Measurements from ENCODE around the gene FARP2.

DNA sequence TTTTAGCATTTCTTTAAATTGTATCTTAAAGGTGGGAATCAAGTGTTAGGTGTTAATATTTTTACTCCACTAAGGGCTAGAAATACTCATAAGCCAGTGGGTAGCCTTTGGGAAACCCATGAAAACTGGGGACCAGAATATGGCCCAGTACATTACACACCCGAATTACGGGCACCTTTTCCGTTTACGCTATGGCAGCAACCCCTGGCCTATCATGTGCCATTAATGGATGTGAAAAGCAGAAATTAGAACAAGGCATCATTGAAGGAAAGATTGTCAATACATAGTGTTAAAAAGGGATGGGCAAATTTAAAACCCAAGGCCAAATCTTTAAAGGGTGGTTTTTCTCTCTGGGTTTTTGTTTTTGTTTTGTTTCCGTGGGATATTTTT, 781 bp downstream of the FARP2 start:
- TF ChIP-seq, protein P1, sequence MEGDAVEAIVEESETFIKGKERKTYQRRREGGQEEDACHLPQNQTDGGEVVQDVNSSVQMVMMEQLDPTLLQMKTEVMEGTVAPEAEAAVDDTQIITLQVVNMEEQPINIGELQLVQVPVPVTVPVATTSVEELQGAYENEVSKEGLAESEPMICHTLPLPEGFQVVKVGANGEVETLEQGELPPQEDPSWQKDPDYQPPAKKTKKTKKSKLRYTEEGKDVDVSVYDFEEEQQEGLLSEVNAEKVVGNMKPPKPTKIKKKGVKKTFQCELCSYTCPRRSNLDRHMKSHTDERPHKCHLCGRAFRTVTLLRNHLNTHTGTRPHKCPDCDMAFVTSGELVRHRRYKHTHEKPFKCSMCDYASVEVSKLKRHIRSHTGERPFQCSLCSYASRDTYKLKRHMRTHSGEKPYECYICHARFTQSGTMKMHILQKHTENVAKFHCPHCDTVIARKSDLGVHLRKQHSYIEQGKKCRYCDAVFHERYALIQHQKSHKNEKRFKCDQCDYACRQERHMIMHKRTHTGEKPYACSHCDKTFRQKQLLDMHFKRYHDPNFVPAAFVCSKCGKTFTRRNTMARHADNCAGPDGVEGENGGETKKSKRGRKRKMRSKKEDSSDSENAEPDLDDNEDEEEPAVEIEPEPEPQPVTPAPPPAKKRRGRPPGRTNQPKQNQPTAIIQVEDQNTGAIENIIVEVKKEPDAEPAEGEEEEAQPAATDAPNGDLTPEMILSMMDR (IDR thresholded peaks at IDR 0.05), result no peak
- no peak for TF ChIP-seq POLR2A (IDR thresholded peaks at IDR 0.05)

Data from body of pancreas (tissue), 4 donors.